Measurements from ENCODE around the gene PHYHD1.

DNA sequence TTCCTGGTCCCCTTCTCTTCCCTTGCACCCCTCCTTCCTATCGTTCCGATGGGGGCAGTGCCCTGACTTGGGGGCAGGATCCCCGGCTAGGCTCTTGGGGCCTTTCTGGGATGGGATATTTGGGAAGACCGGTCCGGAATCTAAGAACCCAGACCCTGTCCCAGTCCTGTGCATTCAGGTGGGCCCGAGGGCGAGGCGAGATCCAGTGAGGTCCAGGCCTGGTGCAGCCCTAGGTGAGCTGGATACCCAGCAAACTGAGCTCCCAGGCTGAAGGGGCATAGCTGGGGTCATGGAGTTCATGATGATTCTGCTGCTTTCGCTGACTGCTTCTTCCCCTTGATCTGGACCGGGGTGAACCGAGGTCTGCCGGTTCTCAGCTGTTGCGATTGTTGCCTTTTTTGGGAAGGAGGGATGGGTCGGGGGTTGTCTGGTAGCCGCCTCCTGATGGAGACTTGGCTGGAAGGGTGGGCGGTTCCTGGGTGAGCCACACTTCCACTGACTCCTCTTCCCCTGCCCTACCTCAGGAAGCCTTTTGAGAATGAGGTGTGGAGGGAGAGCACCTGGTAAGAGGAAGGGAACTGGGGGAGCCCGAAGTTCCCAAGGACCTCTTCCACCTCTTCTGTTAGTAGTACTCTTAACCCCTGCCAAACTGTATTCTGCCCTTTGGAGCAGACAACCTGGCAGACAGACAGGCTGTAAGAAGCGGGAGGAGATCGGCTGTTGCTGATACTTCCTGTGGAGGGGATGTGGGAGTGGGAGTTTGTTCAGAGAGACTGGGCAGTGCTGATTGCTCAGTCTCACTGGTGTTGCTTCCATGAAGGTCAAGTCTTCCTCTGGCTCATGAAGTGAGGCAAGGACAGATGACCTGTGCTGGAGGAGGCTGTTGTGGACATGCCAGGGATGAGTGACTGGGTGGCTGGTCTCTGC lies 37.8 kb upstream of the PHYHD1 start:
- TF ChIP-seq, protein P1, sequence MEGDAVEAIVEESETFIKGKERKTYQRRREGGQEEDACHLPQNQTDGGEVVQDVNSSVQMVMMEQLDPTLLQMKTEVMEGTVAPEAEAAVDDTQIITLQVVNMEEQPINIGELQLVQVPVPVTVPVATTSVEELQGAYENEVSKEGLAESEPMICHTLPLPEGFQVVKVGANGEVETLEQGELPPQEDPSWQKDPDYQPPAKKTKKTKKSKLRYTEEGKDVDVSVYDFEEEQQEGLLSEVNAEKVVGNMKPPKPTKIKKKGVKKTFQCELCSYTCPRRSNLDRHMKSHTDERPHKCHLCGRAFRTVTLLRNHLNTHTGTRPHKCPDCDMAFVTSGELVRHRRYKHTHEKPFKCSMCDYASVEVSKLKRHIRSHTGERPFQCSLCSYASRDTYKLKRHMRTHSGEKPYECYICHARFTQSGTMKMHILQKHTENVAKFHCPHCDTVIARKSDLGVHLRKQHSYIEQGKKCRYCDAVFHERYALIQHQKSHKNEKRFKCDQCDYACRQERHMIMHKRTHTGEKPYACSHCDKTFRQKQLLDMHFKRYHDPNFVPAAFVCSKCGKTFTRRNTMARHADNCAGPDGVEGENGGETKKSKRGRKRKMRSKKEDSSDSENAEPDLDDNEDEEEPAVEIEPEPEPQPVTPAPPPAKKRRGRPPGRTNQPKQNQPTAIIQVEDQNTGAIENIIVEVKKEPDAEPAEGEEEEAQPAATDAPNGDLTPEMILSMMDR (IDR thresholded peaks at IDR 0.05) = no peak
- TF ChIP-seq POLR2A (IDR thresholded peaks at IDR 0.05) (no peak), EP300 (IDR thresholded peaks at IDR 0.05) (no peak), POLR2AphosphoS5 (IDR thresholded peaks at IDR 0.05) (peak in 3 of 4 donors; percentile 49 to 66 (median 61))
